ENCODE data around the gene CDH26. TPM values are rescaled to one million over a fixed set of nuclear protein-coding genes. Genes with fewer than 3 reads are reported as not detected.

Gene CDH26
- total and polyA plus RNA-seq, 2 donors from 2014 or later, result 0.47 to 2.4 TPM

DNA sequence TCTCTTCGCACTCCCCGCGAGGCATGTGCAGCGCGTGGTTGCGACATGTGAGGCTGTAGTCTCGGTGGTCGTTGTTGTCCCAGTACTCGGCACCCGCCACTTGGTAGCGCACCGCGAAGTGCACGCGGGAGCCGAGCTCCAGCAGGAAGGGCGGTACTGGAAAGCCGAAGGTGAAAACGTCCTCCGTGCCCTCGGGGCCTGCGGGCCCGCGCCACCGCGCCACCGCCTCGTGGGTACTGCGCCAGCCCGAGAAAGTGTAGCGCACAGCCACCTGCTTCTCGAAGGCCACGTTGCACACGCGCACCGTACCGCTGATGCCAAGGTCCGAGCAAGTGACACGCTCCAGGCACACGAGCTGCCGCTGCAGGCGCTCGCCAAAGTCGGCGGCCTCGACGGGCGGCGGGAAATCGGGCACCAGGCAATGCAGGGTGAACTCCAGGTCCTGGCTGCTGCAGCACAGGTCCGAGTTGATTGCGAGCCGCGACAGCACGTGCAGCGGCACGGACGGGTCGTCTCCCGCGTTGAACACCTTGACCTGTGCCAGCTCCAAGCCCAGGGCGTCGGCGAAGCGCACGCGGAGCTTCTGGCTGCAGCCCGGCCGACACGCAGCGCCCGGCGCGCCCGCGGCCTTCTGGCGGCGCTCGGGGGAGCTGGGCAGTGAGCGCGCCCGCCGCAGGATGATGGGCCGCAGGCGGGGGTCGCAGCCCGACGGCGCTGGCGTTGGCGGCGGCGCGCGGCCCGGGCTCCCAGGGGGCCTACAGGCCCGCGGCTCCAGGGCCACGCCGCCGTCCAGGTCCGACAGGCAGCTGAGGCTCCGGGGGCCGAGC, 19.0 kb upstream of the CDH26 start:
- no peak for FAIRE-seq
- Histone ChIP-seq H3K27ac (ENCODE audit: low read depth in 2 of 2, low read length in 2 of 2) (peak overlapping the region; percentile 94 to 98), H3K4me3 (ENCODE audit: low read length in 3 of 3) (peak overlapping the region in 2 of 3 donors; percentile 75 to 98), H3K9me3 (ENCODE audit: control insufficient read depth in 2 of 3, insufficient read depth in 1 of 3, low read length in 3 of 3) (no peaks in the 10 kb centered on the region), H3K27me3 (ENCODE audit: control insufficient read depth, insufficient read depth, low read length) (no peaks in the 10 kb centered on the region), H3K9ac (ENCODE audit: low read length in 3 of 3) (peak overlapping the region in 1 of 3 donors; percentile 69), H3K4me1 (ENCODE audit: control insufficient read depth in 2 of 3, insufficient read depth in 2 of 3, low read depth in 1 of 3, low read length in 3 of 3) (peaks cover 4 to 16% (median 10%) of the 10 kb centered on the region in 3 donors), H3K36me3 (ENCODE audit: control insufficient read depth in 2 of 3, insufficient read depth in 3 of 3, low read length in 3 of 3) (peaks cover 0 to 16% (median 1%) of the 10 kb centered on the region in 3 donors)
- TF ChIP-seq, protein P1, sequence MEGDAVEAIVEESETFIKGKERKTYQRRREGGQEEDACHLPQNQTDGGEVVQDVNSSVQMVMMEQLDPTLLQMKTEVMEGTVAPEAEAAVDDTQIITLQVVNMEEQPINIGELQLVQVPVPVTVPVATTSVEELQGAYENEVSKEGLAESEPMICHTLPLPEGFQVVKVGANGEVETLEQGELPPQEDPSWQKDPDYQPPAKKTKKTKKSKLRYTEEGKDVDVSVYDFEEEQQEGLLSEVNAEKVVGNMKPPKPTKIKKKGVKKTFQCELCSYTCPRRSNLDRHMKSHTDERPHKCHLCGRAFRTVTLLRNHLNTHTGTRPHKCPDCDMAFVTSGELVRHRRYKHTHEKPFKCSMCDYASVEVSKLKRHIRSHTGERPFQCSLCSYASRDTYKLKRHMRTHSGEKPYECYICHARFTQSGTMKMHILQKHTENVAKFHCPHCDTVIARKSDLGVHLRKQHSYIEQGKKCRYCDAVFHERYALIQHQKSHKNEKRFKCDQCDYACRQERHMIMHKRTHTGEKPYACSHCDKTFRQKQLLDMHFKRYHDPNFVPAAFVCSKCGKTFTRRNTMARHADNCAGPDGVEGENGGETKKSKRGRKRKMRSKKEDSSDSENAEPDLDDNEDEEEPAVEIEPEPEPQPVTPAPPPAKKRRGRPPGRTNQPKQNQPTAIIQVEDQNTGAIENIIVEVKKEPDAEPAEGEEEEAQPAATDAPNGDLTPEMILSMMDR (IDR thresholded peaks at IDR 0.05; ENCODE audit: borderline replicate concordance, extremely low read depth, insufficient read depth), result no peak
- peak in 4 of 5 donors; percentile 44 to 78 (median 68) for DNase-seq
- intact Hi-C loops (cut with DNase I), result no loop called here

DNA sequence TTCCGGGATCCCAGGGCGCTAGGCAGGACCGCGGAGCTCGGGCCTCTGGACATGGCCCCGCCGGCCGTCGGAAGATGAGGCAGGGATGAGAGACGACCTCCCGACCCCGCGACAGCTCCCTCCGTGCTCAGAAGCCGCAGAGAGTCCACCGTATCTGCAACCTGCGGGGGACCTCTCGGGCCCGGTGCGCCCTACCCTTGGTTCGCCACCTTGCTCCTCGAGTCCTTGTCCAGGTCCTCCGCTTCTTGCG, 18.4 kb upstream of the CDH26 start:
- peak in 1 of 5 donors; percentile 90 for DNase-seq
- no peak for FAIRE-seq
- Histone ChIP-seq H3K4me1 (ENCODE audit: control insufficient read depth in 2 of 3, insufficient read depth in 2 of 3, low read depth in 1 of 3, low read length in 3 of 3) (peaks cover 4 to 16% (median 10%) of the 10 kb centered on the region in 3 donors), H3K27me3 (ENCODE audit: control insufficient read depth, insufficient read depth, low read length) (no peaks in the 10 kb centered on the region), H3K27ac (ENCODE audit: low read depth in 2 of 2, low read length in 2 of 2) (peak overlapping the region; percentile 94 to 98), H3K4me3 (ENCODE audit: low read length in 3 of 3) (peak overlapping the region; percentile 66 to 98 (median 75)), H3K36me3 (ENCODE audit: control insufficient read depth in 2 of 3, insufficient read depth in 3 of 3, low read length in 3 of 3) (peaks cover 0 to 21% (median 4%) of the 10 kb centered on the region in 3 donors), H3K9ac (ENCODE audit: low read length in 3 of 3) (peak overlapping the region; percentile 69 to 92 (median 71)), H3K9me3 (ENCODE audit: control insufficient read depth in 2 of 3, insufficient read depth in 1 of 3, low read length in 3 of 3) (no peaks in the 10 kb centered on the region)
- TF ChIP-seq, protein P1 (IDR thresholded peaks at IDR 0.05; ENCODE audit: borderline replicate concordance, extremely low read depth, insufficient read depth), result no peak
- intact Hi-C loops (cut with DNase I), result no loop called here

DNA sequence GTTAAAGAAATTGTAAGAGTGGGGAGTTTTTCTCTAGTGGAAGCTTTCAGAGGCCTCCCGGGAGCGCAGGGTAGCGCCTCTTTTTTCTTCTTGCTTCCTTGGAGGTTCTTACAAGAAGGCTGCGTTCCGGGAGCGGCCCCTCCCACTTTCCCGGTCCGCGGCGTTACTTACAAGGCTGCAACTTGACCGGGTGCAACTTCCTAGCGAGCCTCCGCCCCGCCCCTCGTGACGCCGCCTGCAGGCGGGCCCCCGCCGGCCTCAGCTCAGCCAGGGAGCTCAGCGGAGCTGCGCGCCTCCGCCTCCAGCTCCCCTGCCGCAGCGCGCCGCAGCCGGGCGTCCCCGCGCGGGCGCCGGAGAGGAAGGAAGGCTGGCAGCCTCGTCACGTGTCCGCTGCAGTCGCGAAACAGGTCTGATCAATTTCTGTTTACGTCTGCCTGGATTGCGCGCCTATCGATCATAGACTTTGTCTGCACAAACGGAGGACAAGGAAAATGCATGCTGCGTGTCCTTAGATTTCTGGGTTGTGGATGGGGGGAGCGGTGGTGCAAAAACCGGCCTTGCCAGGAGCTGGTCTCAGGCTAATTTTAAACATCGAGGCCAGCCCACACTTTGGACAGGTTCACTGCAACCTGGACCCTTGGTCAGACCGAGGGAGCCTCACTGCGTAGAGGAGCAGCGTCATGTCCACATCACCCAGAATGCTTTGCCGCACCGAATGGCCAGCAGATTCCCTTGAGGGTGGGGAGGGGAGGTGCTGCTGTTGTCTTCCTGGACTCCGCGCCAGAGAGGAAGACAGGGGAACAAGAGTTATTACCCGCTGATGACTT, 17.9 kb upstream of the CDH26 start, which contains the start of the genes FAM217B and PPP1R3D:
Gene FAM217B, plus strand, starts transcription at position 261 of the 827 bp plus-strand sequence. CDS start 3,555 bp downstream, outside the sequence.
Gene PPP1R3D, minus strand, starts transcription at position 177 of the 827 bp plus-strand sequence. CDS start 374 bp downstream, outside the sequence.
- Histone ChIP-seq H3K27me3 (ENCODE audit: control insufficient read depth, insufficient read depth, low read length) (no peaks in the 10 kb centered on the region), H3K4me1 (ENCODE audit: control insufficient read depth in 2 of 3, insufficient read depth in 2 of 3, low read depth in 1 of 3, low read length in 3 of 3) (peaks cover 4 to 16% (median 10%) of the 10 kb centered on the region in 3 donors), H3K9ac (ENCODE audit: low read length in 3 of 3) (peak within 1 kb of the TSS; percentile 69 to 92 (median 86)), H3K9me3 (ENCODE audit: control insufficient read depth in 2 of 3, insufficient read depth in 1 of 3, low read length in 3 of 3) (no peaks in the 10 kb centered on the region), H3K4me3 (ENCODE audit: low read length in 3 of 3) (peak within 1 kb of the TSS; percentile 75 to 98 (median 95)), H3K36me3 (ENCODE audit: control insufficient read depth in 2 of 3, insufficient read depth in 3 of 3, low read length in 3 of 3) (peaks cover 0 to 21% (median 4%) of the 10 kb centered on the region in 3 donors), H3K27ac (ENCODE audit: low read depth in 2 of 2, low read length in 2 of 2) (peak within 1 kb of the TSS; percentile 94 to 98)
- TF ChIP-seq, protein P1 (IDR thresholded peaks at IDR 0.05; ENCODE audit: borderline replicate concordance, extremely low read depth, insufficient read depth), result peak; percentile 15
- intact Hi-C loops (cut with DNase I), result no loop called here
- FAIRE-seq (no peak), DNase-seq (peak; percentile 98 to 99 (median 99))

All from kidney (tissue), 14 donors.